Body of pancreas (tissue), 4 donors: ENCODE measurements around the gene LRP2BP. TPM values are rescaled to one million over a fixed set of nuclear protein-coding genes. Genes with fewer than 3 reads are reported as not detected.

ENCODE experiments used
- ATAC-seq: fragments of 150-250 bp; one replicate; pipeline ENCODE4 v1.9.1; 2016
- DNase-seq, 4 donors: peaks; one replicate each; pipeline ENCODE4 v3.0.0-alpha.2; 2019
- H3K27ac ChIP-seq, 4 donors: fragments of 200-600 bp; sonication (generic); 1 replicate in 3 of 4; 2 replicates in 1 of 4; pipeline versions ENCODE4 v1.5.1 to v1.6.1; 2016 to 2019; ENCODE audit warnings: mild to moderate bottlenecking in 1 of 4, mixed read lengths in 1 of 4, moderate library complexity in 1 of 4
- H3K27me3 ChIP-seq, 2 donors: fragments of 200-600 bp; sonication (generic); one replicate each; pipeline ENCODE4 v1.6.0; 2016; ENCODE audit warnings: mild to moderate bottlenecking in 1 of 2
- H3K36me3 ChIP-seq, 2 donors: fragments of 200-600 bp; sonication (generic); replicated peaks in 1 of 2; 2 replicates each; pipeline ENCODE4 v1.5.1; 2016; ENCODE audit warnings: low read depth in 2 of 2; ENCODE audit not compliant: insufficient read depth in 1 of 2
- H3K4me1 ChIP-seq: fragments of 200-600 bp; sonication (generic); one replicate; pipeline ENCODE4 v1.6.0; 2016
- H3K4me3 ChIP-seq, 2 donors: fragments of 200-600 bp; sonication (generic); 1 replicate in 1 of 2; 2 replicates in 1 of 2; pipeline ENCODE4 v1.5.1; 2016 to 2019
- H3K9me3 ChIP-seq, 3 donors: fragments of 200-600 bp; sonication (generic); 1 replicate in 2 of 3; 2 replicates in 1 of 3; pipeline ENCODE4 v1.5.1; 2016
- POLR2A ChIP-seq, 3 donors: fragments of 450-650 bp; IDR thresholded peaks; one replicate each; pipeline ENCODE4 v1.6.1; 2016; ENCODE audit warnings: antibody characterized with exemption in 3 of 3, mild to moderate bottlenecking in 2 of 3
- WGBS, 2 donors: methylation state at CpG; one replicate each; pipeline ENCODE4 v1.1.5; 2017; 5-methylcytosine and 5-hydroxymethylcytosine counted together
- intact Hi-C: fragments of 100-400 bp; cut with DNase I; formaldehyde crosslinking; loops from one replicate; pipeline ENCODE4 v1.15.1; 2023
- total RNA-seq, 2 donors: library from RNA; depleted of rRNA; stranded (reverse); fragments of >200 nt; gene quantifications; one replicate each; pipeline ENCODE4 v1.1.0, GENCODE V29; 2016
- TF ChIP-seq, protein P1 (sequence below), 7 experiments: fragments of 450-650 bp in 4 of 7; fragments of 200-600 bp in 3 of 7; sonication (generic) in 3 of 7; IDR thresholded peaks; one replicate each; pipeline ENCODE4 v1.5.1; 2016 to 2019; ENCODE audit warnings: antibody characterized with exemption in 7 of 7

Gene LRP2BP
- total RNA-seq, 2 donors from 2014 or later, result 2.0 to 2.1 TPM

DNA sequence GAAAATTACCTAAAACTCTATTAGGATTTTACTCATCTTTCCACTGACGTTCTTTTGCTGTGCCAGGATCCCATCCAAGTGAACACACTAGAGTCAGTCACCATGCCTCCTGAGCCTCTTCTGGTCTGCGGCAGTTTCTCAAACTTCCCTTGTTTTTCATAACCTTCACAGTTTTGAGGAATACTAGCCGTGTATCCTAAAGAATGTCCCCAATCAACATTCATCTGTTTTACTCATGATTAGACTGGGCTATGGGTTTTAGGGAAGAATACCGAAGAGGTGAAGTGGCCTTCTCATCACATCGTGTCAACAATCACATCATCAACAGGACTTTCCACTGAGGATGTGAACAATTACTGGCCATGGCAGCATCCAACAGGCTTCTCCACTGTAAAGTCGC is 4.8 kb downstream of the LRP2BP start:
- Histone ChIP-seq H3K27ac (no peak overlapping the region), H3K4me3 (no peak overlapping the region), H3K27me3 (no peaks in the 10 kb centered on the region), H3K4me1 (peaks cover 18% of the 10 kb centered on the region), H3K9me3 (no peaks in the 10 kb centered on the region), H3K36me3 (no peaks in the 10 kb centered on the region)
- DNase-seq (no peak), ATAC-seq (no peak)
- intact Hi-C loops, result no loop called here
- TF ChIP-seq, protein P1, sequence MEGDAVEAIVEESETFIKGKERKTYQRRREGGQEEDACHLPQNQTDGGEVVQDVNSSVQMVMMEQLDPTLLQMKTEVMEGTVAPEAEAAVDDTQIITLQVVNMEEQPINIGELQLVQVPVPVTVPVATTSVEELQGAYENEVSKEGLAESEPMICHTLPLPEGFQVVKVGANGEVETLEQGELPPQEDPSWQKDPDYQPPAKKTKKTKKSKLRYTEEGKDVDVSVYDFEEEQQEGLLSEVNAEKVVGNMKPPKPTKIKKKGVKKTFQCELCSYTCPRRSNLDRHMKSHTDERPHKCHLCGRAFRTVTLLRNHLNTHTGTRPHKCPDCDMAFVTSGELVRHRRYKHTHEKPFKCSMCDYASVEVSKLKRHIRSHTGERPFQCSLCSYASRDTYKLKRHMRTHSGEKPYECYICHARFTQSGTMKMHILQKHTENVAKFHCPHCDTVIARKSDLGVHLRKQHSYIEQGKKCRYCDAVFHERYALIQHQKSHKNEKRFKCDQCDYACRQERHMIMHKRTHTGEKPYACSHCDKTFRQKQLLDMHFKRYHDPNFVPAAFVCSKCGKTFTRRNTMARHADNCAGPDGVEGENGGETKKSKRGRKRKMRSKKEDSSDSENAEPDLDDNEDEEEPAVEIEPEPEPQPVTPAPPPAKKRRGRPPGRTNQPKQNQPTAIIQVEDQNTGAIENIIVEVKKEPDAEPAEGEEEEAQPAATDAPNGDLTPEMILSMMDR (IDR thresholded peaks at IDR 0.05), result no peak
- TF ChIP-seq POLR2A (IDR thresholded peaks at IDR 0.05), result no peak
- WGBS, 2 donors, result 85 to 92% methylated on average over 6 of the region's 6 CpGs

DNA sequence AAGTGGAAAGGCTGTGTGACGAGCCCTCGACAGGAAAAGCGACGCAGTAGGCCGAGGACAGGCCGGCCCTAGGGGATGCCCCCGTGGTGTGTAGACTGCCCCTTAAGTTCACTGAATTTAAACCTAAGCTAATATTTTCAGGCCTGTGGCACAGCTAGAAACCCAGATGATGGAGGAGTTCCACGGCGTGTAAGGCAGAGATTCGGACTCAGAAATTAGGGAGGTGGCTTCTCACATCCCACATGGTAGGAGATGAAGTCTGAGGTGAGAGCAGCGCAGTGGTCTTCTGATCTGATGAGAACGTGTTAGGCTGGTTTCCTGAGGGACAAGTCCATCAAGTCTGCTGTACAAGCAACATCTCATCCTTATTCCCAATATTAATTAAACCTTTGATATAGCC is 7.8 kb downstream of the LRP2BP start:
- H3K4me1 ChIP-seq, result peaks cover 16% of the 10 kb centered on the region
- H3K27me3 ChIP-seq, result no peaks in the 10 kb centered on the region
- DNase-seq, result no peak
- H3K9me3 ChIP-seq, result no peaks in the 10 kb centered on the region
- ATAC-seq, result no peak
- intact Hi-C loops, result no loop called here
- no peak overlapping the region for H3K27ac ChIP-seq
- H3K4me3 ChIP-seq, result no peak overlapping the region
- TF ChIP-seq, protein P1 (IDR thresholded peaks at IDR 0.05), result no peak
- no peak for TF ChIP-seq POLR2A (IDR thresholded peaks at IDR 0.05)
- WGBS, 2 donors, result 87 to 93% methylated on average over 12 of the region's 12 CpGs
- H3K36me3 ChIP-seq, result no peaks in the 10 kb centered on the region

- WGBS, 2 donors, result 57 to 58% methylated on average over 10 of the region's 10 CpGs
- no peaks in the 10 kb centered on the region for H3K36me3 ChIP-seq
- DNase-seq (no peak), ATAC-seq (no peak)
- peaks cover 40% of the 10 kb centered on the region for H3K4me1 ChIP-seq
- H3K27me3 ChIP-seq, result no peaks in the 10 kb centered on the region
- intact Hi-C loops, result no loop called here
- TF ChIP-seq, protein P1 (IDR thresholded peaks at IDR 0.05), result no peak
- no peak for TF ChIP-seq POLR2A (IDR thresholded peaks at IDR 0.05)
- H3K9me3 ChIP-seq, result no peaks in the 10 kb centered on the region
- H3K4me3 ChIP-seq, result no peak overlapping the region
- no peak overlapping the region for H3K27ac ChIP-seq
These were observed 10.8 kb downstream of the LRP2BP start for GRCh38 chr4:185384930-185385331.

GRCh38 chr4:185384061-185384460 is 11.7 kb downstream of the LRP2BP start:
- H3K27me3 ChIP-seq, result no peaks in the 10 kb centered on the region
- intact Hi-C loops, result no loop called here
- no peaks in the 10 kb centered on the region for H3K9me3 ChIP-seq
- peaks cover 49% of the 10 kb centered on the region for H3K4me1 ChIP-seq
- ATAC-seq (peak; percentile 1), DNase-seq (no peak)
- peak overlapping the region; percentile 48 to 80 (median 66) for H3K27ac ChIP-seq
- H3K4me3 ChIP-seq, result no peak overlapping the region
- 67 to 84% methylated on average over 2 of the region's 2 CpGs for WGBS, 2 donors
- H3K36me3 ChIP-seq, result no peaks in the 10 kb centered on the region
- TF ChIP-seq POLR2A (IDR thresholded peaks at IDR 0.05), result no peak
- TF ChIP-seq, protein P1 (IDR thresholded peaks at IDR 0.05), result no peak

- peaks cover 55% of the 10 kb centered on the region for H3K4me1 ChIP-seq
- H3K27ac ChIP-seq, result peak overlapping the region; percentile 48 to 80 (median 66)
- no peak overlapping the region for H3K4me3 ChIP-seq
- H3K36me3 ChIP-seq, result no peaks in the 10 kb centered on the region
- H3K9me3 ChIP-seq, result no peaks in the 10 kb centered on the region
- H3K27me3 ChIP-seq, result no peaks in the 10 kb centered on the region
- ATAC-seq, result peak; percentile 89
- TF ChIP-seq POLR2A (IDR thresholded peaks at IDR 0.05), result peak in 1 of 3 donors; percentile 41
- TF ChIP-seq, protein P1 (IDR thresholded peaks at IDR 0.05), result no peak
- intact Hi-C loops, result no loop called here
- DNase-seq, result peak; percentile 82 to 89 (median 86)
- 15 to 27% methylated on average over 4 of the region's 4 CpGs for WGBS, 2 donors
These were observed 12.3 kb downstream of the LRP2BP start for GRCh38 chr4:185383451-185383850.
